SU-DHL-6 (cell line): Measurements from ENCODE around the gene BEST1.

Experiments used
- H2AFZ ChIP-seq: fragments of 200-600 bp; sonication (generic); 2 replicates; pipeline ENCODE4 v1.6.1; 2014; ENCODE audit warnings: low read depth, mild to moderate bottlenecking, moderate library complexity, mixed read lengths, antibody characterized with exemption, low read length; ENCODE audit not compliant: severe bottlenecking
- H3F3A ChIP-seq: fragments of 200-600 bp; shearing (Covaris generic); 2 replicates; pipeline ENCODE4 v1.6.0; 2016; ENCODE audit warnings: antibody characterized with exemption, mild to moderate bottlenecking; ENCODE audit not compliant: insufficient read depth
- H3K27ac ChIP-seq: fragments of 200-600 bp; sonication (generic); 2 replicates; pipeline ENCODE4 v1.5.1; 2016; ENCODE audit warnings: low read depth, mild to moderate bottlenecking, low read length, moderate library complexity, mixed read lengths
- H3K27me3 ChIP-seq: fragments of 200-600 bp; sonication (generic), shearing (Covaris generic); 2 replicates; pipeline ENCODE4 v1.6.0; 2014; ENCODE audit warnings: mild to moderate bottlenecking, low read length
- H3K36me3 ChIP-seq: fragments of 200-600 bp; sonication (generic); 2 replicates; pipeline ENCODE4 v1.6.1; 2014; ENCODE audit warnings: mild to moderate bottlenecking, low read length, mixed read lengths
- H3K4me2 ChIP-seq: fragments of 300-600, 200-600 bp; shearing (Covaris generic), sonication (generic); 2 replicates; pipeline ENCODE4 v1.6.0; 2014; ENCODE audit warnings: low read length, low read depth, mild to moderate bottlenecking; ENCODE audit not compliant: poor library complexity, severe bottlenecking
- H3K4me3 ChIP-seq: fragments of 200-600 bp; sonication (generic); 2 replicates; pipeline ENCODE4 v1.5.1; 2014; ENCODE audit warnings: antibody characterized with exemption, low read length, mild to moderate bottlenecking, mixed read lengths; ENCODE audit not compliant: insufficient read depth, poor library complexity, severe bottlenecking
- H3K79me2 ChIP-seq: fragments of 200-600 bp; sonication (generic); 2 replicates; pipeline ENCODE4 v1.6.1; 2014; ENCODE audit warnings: mild to moderate bottlenecking, low read length, moderate library complexity; ENCODE audit not compliant: insufficient read depth
- H3K9ac ChIP-seq: fragments of 200-600 bp; sonication (generic); 2 replicates; pipeline ENCODE4 v1.7.0; 2014; ENCODE audit warnings: mild to moderate bottlenecking, low read length
- H3K9me2 ChIP-seq: fragments of 200-600 bp; sonication (generic); replicated peaks from 2 replicates; pipeline ENCODE4 v1.6.1; 2014; ENCODE audit warnings: low read length; ENCODE audit not compliant: insufficient read depth
- H3K9me3 ChIP-seq: fragments of 200-600 bp; sonication (generic); 2 replicates; pipeline ENCODE4 v1.6.1; 2014; ENCODE audit warnings: low read length, mixed read lengths; ENCODE audit not compliant: insufficient read depth
- H4K20me1 ChIP-seq: fragments of 200-600 bp; sonication (generic); 2 replicates; pipeline ENCODE4 v1.6.1; 2014; ENCODE audit warnings: low read depth, mild to moderate bottlenecking, antibody characterized with exemption, low read length, moderate library complexity, mixed read lengths
- CTCF ChIP-seq: fragments of 200-600 bp; sonication (generic); IDR thresholded peaks from one replicate; pipeline ENCODE4 v1.5.1; 2017; ENCODE audit warnings: antibody characterized with exemption, mild to moderate bottlenecking, low read length, moderate library complexity; ENCODE audit not compliant: insufficient read depth, poor library complexity, severe bottlenecking
- EZH2phosphoT487 ChIP-seq: fragments of 200-600 bp; sonication (generic), shearing (Covaris generic); conservative IDR thresholded peaks from 2 replicates; pipeline ENCODE4 v1.6.1; 2018; ENCODE audit warnings: mild to moderate bottlenecking, antibody characterized with exemption, low read length, moderate library complexity, mixed read lengths

Gene BEST1

GRCh38 chr11:62008193-62008592, 58.0 kb downstream of the BEST1 start:
- no peak overlapping the region for H3K4me2 ChIP-seq
- H4K20me1 ChIP-seq: no peaks in the 10 kb centered on the region
- no peak overlapping the region for H2AFZ ChIP-seq
- TF ChIP-seq EZH2phosphoT487: no peak
- H3K4me3 ChIP-seq: no peak overlapping the region
- H3K9me2 ChIP-seq: no peaks in the 10 kb centered on the region
- H3K79me2 ChIP-seq: no peaks in the 10 kb centered on the region
- no peak overlapping the region for H3K27ac ChIP-seq
- H3K9me3 ChIP-seq: no peaks in the 10 kb centered on the region
- H3K27me3 ChIP-seq: no peaks in the 10 kb centered on the region
- no peak overlapping the region for H3K9ac ChIP-seq
- H3F3A ChIP-seq: no peaks in the 10 kb centered on the region
- H3K36me3 ChIP-seq: no peaks in the 10 kb centered on the region

GRCh38 chr11:62010935-62011528, 60.9 kb downstream of the BEST1 start:
- H3K36me3 ChIP-seq: no peaks in the 10 kb centered on the region
- H3K27ac ChIP-seq: no peak overlapping the region
- H3F3A ChIP-seq: no peaks in the 10 kb centered on the region
- H3K4me2 ChIP-seq: no peak overlapping the region
- no peaks in the 10 kb centered on the region for H3K9me2 ChIP-seq
- no peak for TF ChIP-seq EZH2phosphoT487
- TF ChIP-seq CTCF: no peak
- H3K27me3 ChIP-seq: no peaks in the 10 kb centered on the region
- no peaks in the 10 kb centered on the region for H3K79me2 ChIP-seq
- H3K9ac ChIP-seq: no peak overlapping the region
- H3K9me3 ChIP-seq: no peaks in the 10 kb centered on the region
- H2AFZ ChIP-seq: no peak overlapping the region
- H3K4me3 ChIP-seq: no peak overlapping the region
- no peaks in the 10 kb centered on the region for H4K20me1 ChIP-seq

GRCh38 chr11:62011881-62012280, 61.7 kb downstream of the BEST1 start:
- H3K27ac ChIP-seq: no peak overlapping the region

More at GRCh38 chr11:62011881-62012280, 61.7 kb downstream of the BEST1 start:
- H3K9me2 ChIP-seq: no peaks in the 10 kb centered on the region
- no peaks in the 10 kb centered on the region for H4K20me1 ChIP-seq
- H3K4me3 ChIP-seq: no peak overlapping the region
- no peak for TF ChIP-seq EZH2phosphoT487
- TF ChIP-seq CTCF: no peak
- no peaks in the 10 kb centered on the region for H3F3A ChIP-seq
- no peaks in the 10 kb centered on the region for H3K79me2 ChIP-seq
- no peak overlapping the region for H2AFZ ChIP-seq
- no peaks in the 10 kb centered on the region for H3K36me3 ChIP-seq
- no peak overlapping the region for H3K4me2 ChIP-seq
- H3K27me3 ChIP-seq: no peaks in the 10 kb centered on the region
- H3K9me3 ChIP-seq: no peaks in the 10 kb centered on the region
- H3K9ac ChIP-seq: no peak overlapping the region
